Loucy (cell line): Measurements from ENCODE around the gene SMIM45.
A peak's percentile ranks its signal among the peaks of the same experiment; 100 is the strongest.

ENCODE experiments used
- H2AFZ ChIP-seq: fragments of 200-600 bp; sonication (generic); 2 replicates; pipeline ENCODE4 v1.6.0; 2016; ENCODE audit warnings: antibody characterized with exemption, mild to moderate bottlenecking, low read length, moderate library complexity
- H3F3A ChIP-seq: fragments of 200-600 bp; 2 replicates; pipeline ENCODE4 v1.6.0; 2016; ENCODE audit warnings: antibody characterized with exemption, low read depth, mild to moderate bottlenecking
- H3K27me3 ChIP-seq: fragments of 200-600 bp; sonication (generic); 2 replicates; pipeline ENCODE4 v1.6.1; 2014; ENCODE audit warnings: low read length, mild to moderate bottlenecking; ENCODE audit not compliant: insufficient read depth, poor library complexity, severe bottlenecking
- H3K36me3 ChIP-seq: fragments of 200-600 bp; sonication (generic); 2 replicates; pipeline ENCODE4 v1.6.1; 2016; ENCODE audit warnings: low read length; ENCODE audit not compliant: insufficient read depth
- H3K4me1 ChIP-seq: fragments of 200-600 bp; sonication (generic); 2 replicates; pipeline ENCODE4 v1.5.1; 2014; ENCODE audit warnings: low read length, mild to moderate bottlenecking; ENCODE audit not compliant: insufficient read depth, poor library complexity, severe bottlenecking
- H3K4me2 ChIP-seq: fragments of 200-600 bp; sonication (generic); 2 replicates; pipeline ENCODE4 v1.6.0; 2014; ENCODE audit warnings: antibody characterized with exemption, low read length, low read depth, mild to moderate bottlenecking; ENCODE audit not compliant: poor library complexity, severe bottlenecking
- H3K4me3 ChIP-seq: fragments of 200-600 bp; sonication (generic); 2 replicates; pipeline ENCODE4 v1.5.1; 2014; ENCODE audit warnings: low read length, mild to moderate bottlenecking, mixed read lengths; ENCODE audit not compliant: poor library complexity, severe bottlenecking
- H3K79me2 ChIP-seq: fragments of 200-600 bp; sonication (generic); 2 replicates; pipeline ENCODE4 v1.6.1; 2014; ENCODE audit warnings: low read length; ENCODE audit not compliant: insufficient read depth
- H3K9ac ChIP-seq: fragments of 200-600 bp; sonication (generic); 2 replicates; pipeline ENCODE4 v1.6.0; 2014; ENCODE audit warnings: mild to moderate bottlenecking, low read depth, low read length, moderate library complexity; ENCODE audit not compliant: poor library complexity, severe bottlenecking
- H3K9me2 ChIP-seq: fragments of 200-600 bp; sonication (generic); replicated peaks from 2 replicates; pipeline ENCODE4 v1.6.1; 2016; ENCODE audit warnings: low read depth, low read length, mixed read lengths
- H3K9me3 ChIP-seq: fragments of 200-600 bp; sonication (generic); 2 replicates; pipeline ENCODE4 v1.6.1; 2014; ENCODE audit warnings: mild to moderate bottlenecking, antibody characterized with exemption, low read length, low read depth; ENCODE audit not compliant: insufficient read depth
- H4K20me1 ChIP-seq: fragments of 200-600 bp; sonication (generic); 2 replicates; pipeline ENCODE4 v1.6.0; 2014; ENCODE audit warnings: antibody characterized with exemption, low read length, mild to moderate bottlenecking; ENCODE audit not compliant: insufficient read depth, poor library complexity, severe bottlenecking
- CTCF ChIP-seq: fragments of 200-600 bp; sonication (generic); conservative IDR thresholded peaks from 2 replicates; pipeline ENCODE4 v1.5.1; 2014; ENCODE audit warnings: mild to moderate bottlenecking, antibody characterized with exemption, low read length
- EZH2phosphoT487 ChIP-seq: fragments of 200-600 bp; IDR thresholded peaks from 2 replicates; pipeline ENCODE4 v1.6.1; 2018; ENCODE audit warnings: antibody characterized with exemption, mild to moderate bottlenecking, moderate library complexity, borderline replicate concordance

The SMIM45 gene

GRCh38 chr22:41908411-41909309, 43.3 kb upstream of the SMIM45 start:
- Histone ChIP-seq H3K9me2 (no peaks in the 10 kb centered on the region), H3K27me3 (no peaks in the 10 kb centered on the region), H3K4me3 (no peak overlapping the region), H3K4me1 (peaks cover 19% of the 10 kb centered on the region), H4K20me1 (no peaks in the 10 kb centered on the region), H3K36me3 (peaks cover 32% of the 10 kb centered on the region; the same call in 1 of the 2 replicates), H3K9ac (no peak overlapping the region), H3K4me2 (peak overlapping the region; percentile 21), H2AFZ (no peak overlapping the region), H3F3A (no peaks in the 10 kb centered on the region), H3K9me3 (no peaks in the 10 kb centered on the region), H3K79me2 (no peaks in the 10 kb centered on the region)
- TF ChIP-seq CTCF: no peak
- TF ChIP-seq EZH2phosphoT487: no peak

- Histone ChIP-seq H3K27me3 (no peaks in the 10 kb centered on the region), H3K4me3 (no peak overlapping the region), H3F3A (no peaks in the 10 kb centered on the region), H4K20me1 (no peaks in the 10 kb centered on the region), H3K4me2 (no peak overlapping the region), H2AFZ (no peak overlapping the region), H3K36me3 (peaks cover 24% of the 10 kb centered on the region; the same call in 1 of the 2 replicates), H3K4me1 (peaks cover 19% of the 10 kb centered on the region), H3K9me2 (no peaks in the 10 kb centered on the region), H3K79me2 (no peaks in the 10 kb centered on the region), H3K9me3 (no peaks in the 10 kb centered on the region), H3K9ac (no peak overlapping the region)
- TF ChIP-seq CTCF (no peak), EZH2phosphoT487 (no peak)
Measured at GRCh38 chr22:41909310-41910049, 42.5 kb upstream of the SMIM45 start.

DNA sequence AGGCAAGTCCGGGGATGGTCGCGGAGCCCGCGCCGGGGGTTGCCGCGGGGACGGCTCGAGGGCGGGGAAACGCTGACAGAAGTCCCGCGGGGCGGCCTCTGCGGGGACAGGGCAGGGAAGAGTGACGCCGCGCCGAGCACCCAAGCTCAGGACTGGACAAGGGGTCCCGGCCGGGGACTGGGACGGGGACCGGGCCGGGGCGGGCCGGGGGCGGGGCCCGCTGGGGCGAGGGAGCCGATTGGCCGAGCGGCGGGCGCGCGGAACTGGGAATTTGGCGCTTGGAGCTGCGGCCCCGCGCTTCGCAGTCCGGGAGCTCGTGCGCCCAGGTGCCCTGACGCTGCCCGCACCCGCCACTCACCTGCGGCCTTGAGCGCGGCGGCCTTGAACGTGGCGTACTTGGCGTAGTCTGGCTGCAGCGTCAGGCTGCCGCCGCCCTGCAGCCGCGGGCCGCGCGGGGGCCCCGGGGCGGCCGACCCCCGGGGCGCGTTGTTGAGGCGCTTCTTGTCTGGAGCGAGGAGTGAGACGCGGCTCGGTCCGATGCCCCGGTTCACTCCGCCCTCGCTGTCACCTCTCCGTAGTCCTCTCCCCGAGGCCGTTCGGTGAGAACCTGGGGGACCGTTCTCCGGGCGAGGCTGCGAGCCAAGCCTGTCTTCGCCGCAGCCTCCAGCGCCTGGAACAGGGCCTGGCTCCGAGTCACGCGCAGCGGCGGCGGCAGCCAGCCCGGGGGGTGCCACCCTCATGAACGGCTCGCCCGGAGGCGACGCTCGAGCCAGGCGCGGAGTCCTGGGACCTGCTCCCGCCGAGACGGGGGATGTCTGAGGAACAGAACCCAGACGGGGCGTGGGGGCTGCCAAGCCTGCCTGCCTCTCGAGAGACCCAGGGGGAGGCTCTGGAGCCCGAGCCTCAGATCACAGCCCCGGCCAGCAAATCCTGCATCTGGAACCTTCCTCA, 41.6 kb upstream of the SMIM45 start:
- no peak overlapping the region for H3K4me2 ChIP-seq
- no peak overlapping the region for H3K4me3 ChIP-seq
- H3K9ac ChIP-seq: no peak overlapping the region
- H4K20me1 ChIP-seq: no peaks in the 10 kb centered on the region
- no peaks in the 10 kb centered on the region for H3K27me3 ChIP-seq
- no peaks in the 10 kb centered on the region for H3K9me3 ChIP-seq
- peaks cover 19% of the 10 kb centered on the region for H3K4me1 ChIP-seq
- TF ChIP-seq EZH2phosphoT487 (no peak), CTCF (no peak)
- no peaks in the 10 kb centered on the region for H3F3A ChIP-seq
- no peaks in the 10 kb centered on the region for H3K9me2 ChIP-seq
- H3K36me3 ChIP-seq: peaks cover 15% of the 10 kb centered on the region; the same call in 1 of the 2 replicates
- no peak overlapping the region for H2AFZ ChIP-seq
- no peaks in the 10 kb centered on the region for H3K79me2 ChIP-seq
